NCI-H146 treated with DMSO at 0.1 percent for 48 hours (cell line): ENCODE measurements around the gene AP1B1.

Source experiments
- DNase-seq: peaks from one replicate; lab custom pipeline; 2025; ENCODE audit not compliant: unreplicated experiment; lab: John Stamatoyannopoulos, UW

Gene AP1B1

GRCh38 chr22:29301716-29302401 is 86.5 kb downstream of the AP1B1 start:
- DNase-seq: no peak

- no peak for DNase-seq
These were observed 87.4 kb downstream of the AP1B1 start for GRCh38 chr22:29300807-29301601.

- no peak for DNase-seq
These were observed 87.9 kb downstream of the AP1B1 start for GRCh38 chr22:29300467-29300806.

GRCh38 chr22:29299136-29299900 is 89.1 kb downstream of the AP1B1 start:
- no peak for DNase-seq

- no peak for DNase-seq
These were observed 89.7 kb downstream of the AP1B1 start for GRCh38 chr22:29298641-29299040.

GRCh38 chr22:29292379-29292778 is 96.0 kb downstream of the AP1B1 start:
- DNase-seq: no peak

GRCh38 chr22:29291215-29291614 is 97.2 kb downstream of the AP1B1 start:
- no peak for DNase-seq

GRCh38 chr22:29290061-29290460 is 98.3 kb downstream of the AP1B1 start:
- no peak for DNase-seq

- no peak for DNase-seq
These were observed 99.5 kb downstream of the AP1B1 start for GRCh38 chr22:29288837-29289236.

- no peak for DNase-seq
These were observed 104.2 kb downstream of the AP1B1 start for GRCh38 chr22:29284196-29284595.

GRCh38 chr22:29277927-29278326 is 110.4 kb downstream of the AP1B1 start:
- no peak for DNase-seq
